Activated CD4-positive, alpha-beta T cell treated with anti-CD3 and anti-CD28 coated beads for 4 hours (primary cell): ENCODE data around the gene TBC1D2B.

Source experiments
- DNase-seq, 2 donors: peaks; one replicate each; pipeline ENCODE4 v3.0.0-alpha.2; 2020

The TBC1D2B gene

GRCh38 chr15:78093242-78094020 is 15.9 kb upstream of the TBC1D2B start:
- DNase-seq = no peak

- DNase-seq = no peak
Observed at GRCh38 chr15:78092261-78093041, 14.9 kb upstream of the TBC1D2B start, which contains the start of gene SH2D7. TSS of gene SH2D7 (plus strand) at chr15:78092561. CDS start at chr15:78092585, 24 bp downstream.

GRCh38 chr15:78090422-78091063 is 13.0 kb upstream of the TBC1D2B start:
- no peak for DNase-seq

- DNase-seq = no peak
Observed at GRCh38 chr15:78088773-78089080, 11.2 kb upstream of the TBC1D2B start.

GRCh38 chr15:78087951-78088772 is 10.7 kb upstream of the TBC1D2B start:
- DNase-seq = no peak

- DNase-seq = no peak
Observed at GRCh38 chr15:78085928-78086327, 8.4 kb upstream of the TBC1D2B start.

GRCh38 chr15:78084449-78084750 is 6.9 kb upstream of the TBC1D2B start:
- no peak for DNase-seq

- no peak for DNase-seq
Observed at GRCh38 chr15:78083687-78084448, 6.4 kb upstream of the TBC1D2B start.

GRCh38 chr15:78083186-78083585 is 5.7 kb upstream of the TBC1D2B start:
- DNase-seq = no peak

- no peak for DNase-seq
Observed at GRCh38 chr15:78082743-78083110, 5.2 kb upstream of the TBC1D2B start.

- no peak for DNase-seq
Observed at GRCh38 chr15:78082106-78082742, 4.7 kb upstream of the TBC1D2B start.

- no peak for DNase-seq
Observed at GRCh38 chr15:78080088-78080460, 2.6 kb upstream of the TBC1D2B start.

GRCh38 chr15:78079298-78080087 is 2.0 kb upstream of the TBC1D2B start:
- no peak for DNase-seq

- DNase-seq = no peak
Observed at GRCh38 chr15:78077871-78078210, 330 bp upstream of the TBC1D2B start.

GRCh38 chr15:78076231-78077052 is 1.1 kb downstream of the TBC1D2B start:
- DNase-seq = peak in 1 of 2 donors; percentile 28

- DNase-seq = no peak
Observed at GRCh38 chr15:78075490-78076230, 1.9 kb downstream of the TBC1D2B start.

GRCh38 chr15:78073046-78073787 is 4.3 kb downstream of the TBC1D2B start:
- DNase-seq = no peak

GRCh38 chr15:78072080-78072892 is 5.2 kb downstream of the TBC1D2B start:
- peak; percentile 45 to 51 for DNase-seq
